Gastrocnemius medialis (tissue), 4 donors: ENCODE measurements around the gene ATP5F1B.

Experiments used
- POLR2A ChIP-seq, 2 donors: fragments of 450-650 bp; IDR thresholded peaks; one replicate each; pipeline ENCODE4 v1.6.1; 2017; ENCODE audit warnings: antibody characterized with exemption in 2 of 2, mild to moderate bottlenecking in 2 of 2, moderate library complexity in 2 of 2
- TF ChIP-seq, protein P1 (sequence below), 5 experiments: fragments of 450-650 bp in 3 of 5; fragments of 200-600 bp in 2 of 5; sonication (generic) in 2 of 5; IDR thresholded peaks in 4 of 5; conservative IDR thresholded peaks in 1 of 5; 1 replicate in 4 of 5; 2 replicates in 1 of 5; pipeline ENCODE4 v1.5.1; 2016 to 2019; ENCODE audit warnings: antibody characterized with exemption in 5 of 5, mild to moderate bottlenecking in 3 of 5, moderate library complexity in 3 of 5

DNA sequence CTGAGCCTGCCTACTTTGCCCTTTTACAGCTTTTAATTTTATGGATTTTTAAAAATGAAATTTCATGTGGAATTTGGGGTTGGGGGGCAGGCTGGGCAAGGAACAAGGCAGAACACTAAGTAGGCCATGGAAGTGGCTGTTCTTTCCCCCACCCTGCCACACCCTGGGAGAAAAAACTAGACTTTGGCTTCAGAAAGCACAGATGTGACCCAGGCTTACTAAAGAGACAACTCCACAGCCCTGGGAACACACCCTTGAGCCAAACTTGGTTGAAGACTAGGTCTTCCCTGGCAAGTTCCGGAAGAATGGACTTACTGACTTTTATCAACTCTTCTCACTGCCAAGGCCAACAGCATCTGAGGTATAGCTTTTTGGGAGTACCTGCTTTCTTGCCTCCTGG, 56.0 kb downstream of the ATP5F1B start:
- TF ChIP-seq, protein P1, sequence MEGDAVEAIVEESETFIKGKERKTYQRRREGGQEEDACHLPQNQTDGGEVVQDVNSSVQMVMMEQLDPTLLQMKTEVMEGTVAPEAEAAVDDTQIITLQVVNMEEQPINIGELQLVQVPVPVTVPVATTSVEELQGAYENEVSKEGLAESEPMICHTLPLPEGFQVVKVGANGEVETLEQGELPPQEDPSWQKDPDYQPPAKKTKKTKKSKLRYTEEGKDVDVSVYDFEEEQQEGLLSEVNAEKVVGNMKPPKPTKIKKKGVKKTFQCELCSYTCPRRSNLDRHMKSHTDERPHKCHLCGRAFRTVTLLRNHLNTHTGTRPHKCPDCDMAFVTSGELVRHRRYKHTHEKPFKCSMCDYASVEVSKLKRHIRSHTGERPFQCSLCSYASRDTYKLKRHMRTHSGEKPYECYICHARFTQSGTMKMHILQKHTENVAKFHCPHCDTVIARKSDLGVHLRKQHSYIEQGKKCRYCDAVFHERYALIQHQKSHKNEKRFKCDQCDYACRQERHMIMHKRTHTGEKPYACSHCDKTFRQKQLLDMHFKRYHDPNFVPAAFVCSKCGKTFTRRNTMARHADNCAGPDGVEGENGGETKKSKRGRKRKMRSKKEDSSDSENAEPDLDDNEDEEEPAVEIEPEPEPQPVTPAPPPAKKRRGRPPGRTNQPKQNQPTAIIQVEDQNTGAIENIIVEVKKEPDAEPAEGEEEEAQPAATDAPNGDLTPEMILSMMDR (IDR thresholded peaks at IDR 0.05 in 4 of 5, conservative IDR thresholded peaks at IDR 0.05 in 1 of 5): no peak
- TF ChIP-seq POLR2A (IDR thresholded peaks at IDR 0.05): no peak
